Measurements from ENCODE around the gene GPR152.

GRCh38 chr11:67449116-67449844 lies 3.2 kb downstream of the GPR152 start:
- TF ChIP-seq POLR2A (IDR thresholded peaks at IDR 0.05) = no peak
- TF ChIP-seq, protein P1, sequence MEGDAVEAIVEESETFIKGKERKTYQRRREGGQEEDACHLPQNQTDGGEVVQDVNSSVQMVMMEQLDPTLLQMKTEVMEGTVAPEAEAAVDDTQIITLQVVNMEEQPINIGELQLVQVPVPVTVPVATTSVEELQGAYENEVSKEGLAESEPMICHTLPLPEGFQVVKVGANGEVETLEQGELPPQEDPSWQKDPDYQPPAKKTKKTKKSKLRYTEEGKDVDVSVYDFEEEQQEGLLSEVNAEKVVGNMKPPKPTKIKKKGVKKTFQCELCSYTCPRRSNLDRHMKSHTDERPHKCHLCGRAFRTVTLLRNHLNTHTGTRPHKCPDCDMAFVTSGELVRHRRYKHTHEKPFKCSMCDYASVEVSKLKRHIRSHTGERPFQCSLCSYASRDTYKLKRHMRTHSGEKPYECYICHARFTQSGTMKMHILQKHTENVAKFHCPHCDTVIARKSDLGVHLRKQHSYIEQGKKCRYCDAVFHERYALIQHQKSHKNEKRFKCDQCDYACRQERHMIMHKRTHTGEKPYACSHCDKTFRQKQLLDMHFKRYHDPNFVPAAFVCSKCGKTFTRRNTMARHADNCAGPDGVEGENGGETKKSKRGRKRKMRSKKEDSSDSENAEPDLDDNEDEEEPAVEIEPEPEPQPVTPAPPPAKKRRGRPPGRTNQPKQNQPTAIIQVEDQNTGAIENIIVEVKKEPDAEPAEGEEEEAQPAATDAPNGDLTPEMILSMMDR (IDR thresholded peaks at IDR 0.05) = no peak
